ENCODE measurements around the gene SRP9. TPM values are rescaled to one million over a fixed set of nuclear protein-coding genes. Genes with fewer than 3 reads are reported as not detected.

The SRP9 gene
- total RNA-seq, 1 donor from 2014 or later, result 49.4 TPM

- no peaks in the 10 kb centered on the region for H3K27me3 ChIP-seq
- H3K4me3 ChIP-seq, result no peak overlapping the region
- no peak for DNase-seq (ENCODE audit: low spot score in 2 of 2)
- no peaks in the 10 kb centered on the region for H3K9me3 ChIP-seq
- peak overlapping the region in 1 of 2 donors; percentile 28 for H3K27ac ChIP-seq
- H3K4me1 ChIP-seq, result peaks cover 0 to 34% of the 10 kb centered on the region in 2 donors
- no peaks in the 10 kb centered on the region for H3K36me3 ChIP-seq
- TF ChIP-seq CTCF (IDR thresholded peaks at IDR 0.05), result no peak
- intact Hi-C loops (cut with DNase I), result no loop called here
Measured at GRCh38 chr1:225823811-225824261, 46.2 kb downstream of the SRP9 start.

DNA sequence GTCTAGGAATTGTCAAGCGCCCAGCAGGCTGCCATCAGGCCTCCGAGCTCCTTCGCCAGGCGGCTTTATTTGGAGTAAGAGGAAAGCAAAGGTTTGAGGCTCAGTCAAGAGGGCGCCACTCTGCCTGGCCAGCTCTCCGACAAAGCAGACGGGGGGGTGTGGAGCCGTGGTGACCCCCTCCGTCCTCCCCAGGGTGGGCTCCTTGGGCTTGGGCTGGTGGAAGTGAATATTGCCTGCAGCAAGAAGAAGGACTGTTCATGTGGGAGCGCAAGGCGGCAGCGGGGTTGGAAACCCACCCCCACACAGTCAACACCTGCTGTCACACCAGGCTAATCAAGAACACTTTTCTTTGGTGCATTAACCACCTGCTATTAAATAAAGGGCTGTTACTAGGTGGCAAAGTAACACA is 46.9 kb downstream of the SRP9 start:
- Histone ChIP-seq H3K4me3 (no peak overlapping the region), H3K4me1 (peaks cover 0 to 30% of the 10 kb centered on the region in 2 donors)
- TF ChIP-seq CTCF (IDR thresholded peaks at IDR 0.05), result no peak

GRCh38 chr1:225825078-225825477 is 47.5 kb downstream of the SRP9 start:
- Histone ChIP-seq H3K27ac (no peak overlapping the region), H3K4me3 (no peak overlapping the region), H3K4me1 (peaks cover 0 to 25% of the 10 kb centered on the region in 2 donors), H3K27me3 (no peaks in the 10 kb centered on the region), H3K9me3 (no peaks in the 10 kb centered on the region), H3K36me3 (peaks cover 4 to 9% of the 10 kb centered on the region in 2 donors)
- intact Hi-C loops (cut with DNase I), result no loop called here
- no peak for DNase-seq (ENCODE audit: low spot score in 2 of 2)
- no peak for TF ChIP-seq CTCF (IDR thresholded peaks at IDR 0.05)

More for the DNA sequence above, 46.9 kb downstream of the SRP9 start:
- DNase-seq (ENCODE audit: low spot score in 2 of 2), result no peak
- intact Hi-C loops (cut with DNase I), result no loop called here
- no peaks in the 10 kb centered on the region for H3K9me3 ChIP-seq
- peak overlapping the region in 1 of 2 donors; percentile 28 for H3K27ac ChIP-seq
- H3K36me3 ChIP-seq, result peaks cover 4 to 7% of the 10 kb centered on the region in 2 donors
- H3K27me3 ChIP-seq, result no peaks in the 10 kb centered on the region

DNA sequence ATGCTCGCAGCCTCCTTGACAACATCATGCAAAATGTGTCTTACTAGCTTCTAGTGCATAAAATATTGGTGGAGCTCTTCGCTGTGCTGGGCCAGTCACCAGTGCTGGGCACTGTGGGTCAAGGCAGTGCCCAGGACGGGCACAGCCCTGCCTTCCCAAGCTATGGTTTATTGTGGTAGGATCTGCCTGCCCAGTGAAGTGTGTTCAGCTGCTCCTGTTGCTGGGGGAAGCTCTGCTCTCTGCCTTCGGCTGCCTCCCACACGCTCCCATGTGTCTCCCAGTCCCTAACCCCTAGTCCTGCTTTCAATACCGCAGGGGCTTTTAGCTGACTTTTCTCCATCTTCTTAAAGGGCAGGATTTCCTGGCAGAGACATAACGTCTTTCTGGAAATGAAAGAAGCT is 48.0 kb downstream of the SRP9 start:
- Histone ChIP-seq H3K36me3 (peaks cover 4 to 15% of the 10 kb centered on the region in 2 donors), H3K27ac (peak overlapping the region in 1 of 2 donors; percentile 56), H3K9me3 (no peaks in the 10 kb centered on the region), H3K4me1 (peaks cover 0 to 20% of the 10 kb centered on the region in 2 donors), H3K4me3 (peak overlapping the region in 1 of 2 donors; percentile 8), H3K27me3 (no peaks in the 10 kb centered on the region)
- DNase-seq (ENCODE audit: low spot score in 2 of 2), result no peak
- no peak for TF ChIP-seq CTCF (IDR thresholded peaks at IDR 0.05)
- intact Hi-C loops (cut with DNase I), result no loop called here

DNA sequence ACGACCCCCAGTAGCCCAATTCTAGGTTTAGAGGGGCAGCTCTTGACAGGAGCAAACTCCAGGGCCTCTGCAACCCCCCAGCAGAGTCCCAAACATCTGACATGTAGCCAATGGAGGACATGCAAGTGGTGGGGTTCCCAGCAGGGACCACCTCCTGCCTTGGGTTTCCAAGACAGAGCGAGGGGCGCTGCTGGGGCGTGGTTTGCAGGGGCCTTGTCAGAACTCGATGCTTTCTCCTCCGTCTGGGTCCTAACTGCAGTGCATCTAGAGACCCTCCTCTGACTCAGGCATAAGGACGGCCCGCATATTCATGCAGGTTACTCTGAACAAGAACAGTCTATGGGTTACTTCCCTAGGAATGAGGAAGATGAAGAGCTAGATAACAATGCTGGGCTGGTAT is 49.5 kb downstream of the SRP9 start:
- Histone ChIP-seq H3K36me3 (peaks cover 12 to 29% of the 10 kb centered on the region in 2 donors), H3K27ac (peak overlapping the region in 1 of 2 donors; percentile 34), H3K9me3 (no peaks in the 10 kb centered on the region), H3K27me3 (no peaks in the 10 kb centered on the region), H3K4me3 (no peak overlapping the region), H3K4me1 (peaks cover 0 to 20% of the 10 kb centered on the region in 2 donors)
- TF ChIP-seq CTCF (IDR thresholded peaks at IDR 0.05), result no peak
- DNase-seq (ENCODE audit: low spot score in 2 of 2), result no peak
- intact Hi-C loops (cut with DNase I), result no loop called here
